ENCODE results near the gene DEF6. TPM values are rescaled to one million over a fixed set of nuclear protein-coding genes. Genes with fewer than 3 reads are reported as not detected.
"Not testable (repeated sequence)": the region's sequence is repeated elsewhere in the genome, so short reads cannot be mapped to it uniquely, and the experiment has no call there.

Gene DEF6
- polyA plus RNA-seq, 4 donors = 3.2 to 7.0 (median 4.6) TPM

GRCh38 chr6:35278708-35279107, 18.9 kb upstream of the DEF6 start:
- no peak for DNase-seq (ENCODE audit: low read depth in 4 of 4, low spot score in 2 of 4)

GRCh38 chr6:35280903-35281302, 16.7 kb upstream of the DEF6 start:
- no peak for DNase-seq (ENCODE audit: low read depth in 4 of 4, low spot score in 2 of 4)

GRCh38 chr6:35282472-35282871, 15.1 kb upstream of the DEF6 start:
- no peak for DNase-seq (ENCODE audit: low read depth in 4 of 4, low spot score in 2 of 4)

GRCh38 chr6:35283361-35283760, 14.3 kb upstream of the DEF6 start:
- no peak for DNase-seq (ENCODE audit: low read depth in 4 of 4, low spot score in 2 of 4)

- DNase-seq (ENCODE audit: low read depth in 4 of 4, low spot score in 2 of 4) = no peak
These were observed 9.8 kb upstream of the DEF6 start for GRCh38 chr6:35287671-35288396.

GRCh38 chr6:35288834-35289233, 8.8 kb upstream of the DEF6 start:
- no peak for DNase-seq (ENCODE audit: low read depth in 4 of 4, low spot score in 2 of 4)

- no peak for DNase-seq (ENCODE audit: low read depth in 4 of 4, low spot score in 2 of 4)
These were observed 6.1 kb upstream of the DEF6 start for GRCh38 chr6:35291491-35291890.

GRCh38 chr6:35292494-35292893, 5.1 kb upstream of the DEF6 start:
- no peak for DNase-seq (ENCODE audit: low read depth in 4 of 4, low spot score in 2 of 4)

- DNase-seq (ENCODE audit: low read depth in 4 of 4, low spot score in 2 of 4) = no peak
These were observed 3.9 kb upstream of the DEF6 start for GRCh38 chr6:35293681-35294080.

GRCh38 chr6:35294308-35294945, 3.2 kb upstream of the DEF6 start:
- DNase-seq (ENCODE audit: low read depth in 4 of 4, low spot score in 2 of 4) = no peak

GRCh38 chr6:35295036-35295435, 2.6 kb upstream of the DEF6 start:
- DNase-seq (ENCODE audit: low read depth in 4 of 4, low spot score in 2 of 4) = no peak

- no peak for DNase-seq (ENCODE audit: low read depth in 4 of 4, low spot score in 2 of 4)
These were observed 1.9 kb upstream of the DEF6 start for GRCh38 chr6:35295521-35296315.

GRCh38 chr6:35296931-35297600, 552 bp upstream of the DEF6 start:
- no peak for DNase-seq (ENCODE audit: low read depth in 4 of 4, low spot score in 2 of 4)

- DNase-seq (ENCODE audit: low read depth in 4 of 4, low spot score in 2 of 4) = no peak
These were observed 1.1 kb downstream of the DEF6 start for GRCh38 chr6:35298625-35299140.

GRCh38 chr6:35299674-35300073, 2.1 kb downstream of the DEF6 start:
- DNase-seq (ENCODE audit: low read depth in 4 of 4, low spot score in 2 of 4) = no peak

- DNase-seq (ENCODE audit: low read depth in 4 of 4, low spot score in 2 of 4) = no peak
These were observed 3.2 kb downstream of the DEF6 start for GRCh38 chr6:35300848-35301247.

GRCh38 chr6:35302604-35303241, 5.1 kb downstream of the DEF6 start:
- no peak for DNase-seq (ENCODE audit: low read depth in 4 of 4, low spot score in 2 of 4)

- no peak for DNase-seq (ENCODE audit: low read depth in 4 of 4, low spot score in 2 of 4)
These were observed 6.7 kb downstream of the DEF6 start for GRCh38 chr6:35304299-35304698.

- DNase-seq (ENCODE audit: low read depth in 4 of 4, low spot score in 2 of 4) = no peak
These were observed 7.5 kb downstream of the DEF6 start for GRCh38 chr6:35305117-35305516.

- DNase-seq (ENCODE audit: low read depth in 4 of 4, low spot score in 2 of 4) = not testable (repeated sequence)
These were observed 9.5 kb downstream of the DEF6 start for GRCh38 chr6:35307138-35307537.

All from left renal cortex interstitium (tissue), 4 donors.